ENCODE measurements around the gene RHEB. TPM values are rescaled to one million over a fixed set of nuclear protein-coding genes. Genes with fewer than 3 reads are reported as not detected.

RHEB gene
- total RNA-seq, 2 donors from 2014 or later = 44.9 to 91.0 TPM

DNA sequence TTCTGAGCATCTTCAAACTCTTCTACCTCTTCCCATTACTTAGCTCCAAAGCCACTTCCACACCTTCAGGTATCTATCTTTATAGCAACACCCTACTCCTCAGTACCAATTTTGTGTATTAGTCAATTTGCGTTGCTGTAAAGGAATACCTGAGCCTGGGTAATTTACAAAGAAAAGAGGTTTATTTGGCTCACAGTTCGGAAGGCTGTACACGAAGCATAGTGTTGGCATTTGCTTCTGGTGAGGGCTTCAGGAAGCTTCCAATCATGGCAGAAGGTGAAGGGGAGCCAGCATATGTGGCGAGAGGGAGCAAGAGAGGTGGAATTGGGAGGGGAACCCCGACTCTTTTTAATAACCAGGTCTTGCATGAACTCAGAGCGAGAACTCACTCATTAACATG, 62.2 kb downstream of the RHEB start:
- peaks cover 23% of the 10 kb centered on the region for H3K4me1 ChIP-seq
- no peaks in the 10 kb centered on the region for H3K27me3 ChIP-seq
- no peak overlapping the region for H3K4me3 ChIP-seq
- ATAC-seq = no peak
- intact Hi-C loops (cut with DNase I) = no loop called here
- no peaks in the 10 kb centered on the region for H3K9me3 ChIP-seq
- no peaks in the 10 kb centered on the region for H3K36me3 ChIP-seq (replicated peaks in 1 of 2; ENCODE audit: insufficient read depth in 1 of 2, low read depth in 2 of 2)
- no peak overlapping the region for H3K27ac ChIP-seq
- TF ChIP-seq POLR2A (IDR thresholded peaks at IDR 0.05) = no peak
- TF ChIP-seq CTCF (IDR thresholded peaks at IDR 0.05) = no peak
- WGBS, 2 donors = 85 to 96% methylated on average over 6 of the region's 6 CpGs
- DNase-seq = no peak

DNA sequence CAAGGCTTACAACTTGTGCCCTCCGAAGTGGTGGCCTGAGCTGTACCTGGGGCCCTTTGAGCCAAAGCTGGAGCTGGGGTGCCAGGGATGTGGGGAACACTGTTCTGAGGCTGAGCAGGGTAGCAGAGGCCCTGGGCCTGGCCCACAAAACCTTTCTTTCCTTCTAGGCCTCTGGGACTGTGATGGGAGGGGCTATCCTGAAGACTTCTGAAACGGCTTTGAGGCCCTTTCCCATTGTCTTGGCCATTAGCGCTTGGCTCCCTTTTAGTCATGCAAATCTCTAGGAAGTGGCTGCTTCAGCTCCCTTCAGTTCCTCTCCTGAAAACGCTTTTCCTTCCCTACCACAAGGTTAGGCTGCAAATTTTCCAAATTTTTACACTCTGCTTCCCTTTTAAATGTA, 62.9 kb downstream of the RHEB start:
- Histone ChIP-seq H3K27me3 (no peaks in the 10 kb centered on the region), H3K27ac (no peak overlapping the region), H3K4me1 (peaks cover 23% of the 10 kb centered on the region), H3K36me3 (replicated peaks in 1 of 2; ENCODE audit: insufficient read depth in 1 of 2, low read depth in 2 of 2) (no peaks in the 10 kb centered on the region), H3K4me3 (no peak overlapping the region), H3K9me3 (no peaks in the 10 kb centered on the region)
- intact Hi-C loops (cut with DNase I) = no loop called here
- 76 to 78% methylated on average over 4 of the region's 4 CpGs for WGBS, 2 donors
- no peak for TF ChIP-seq POLR2A (IDR thresholded peaks at IDR 0.05)
- DNase-seq (no peak), ATAC-seq (no peak)

- Histone ChIP-seq H3K9me3 (no peaks in the 10 kb centered on the region), H3K4me1 (peaks cover 23% of the 10 kb centered on the region), H3K4me3 (no peak overlapping the region), H3K27me3 (no peaks in the 10 kb centered on the region), H3K36me3 (replicated peaks in 1 of 2; ENCODE audit: insufficient read depth in 1 of 2, low read depth in 2 of 2) (no peaks in the 10 kb centered on the region), H3K27ac (no peak overlapping the region)
- ATAC-seq = no peak
- no peak for TF ChIP-seq CTCF (IDR thresholded peaks at IDR 0.05)
- no peak for TF ChIP-seq POLR2A (IDR thresholded peaks at IDR 0.05)
- DNase-seq = no peak
- intact Hi-C loops (cut with DNase I) = no loop called here
- 88 to 89% methylated on average over 5 of the region's 5 CpGs for WGBS, 2 donors
These were observed 63.4 kb downstream of the RHEB start for GRCh38 chr7:151456276-151456675.

GRCh38 chr7:151455690-151456089, 64.0 kb downstream of the RHEB start:
- WGBS, 2 donors = 89% methylated on average over 4 of the region's 4 CpGs
- DNase-seq (no peak), ATAC-seq (no peak)
- H3K36me3 ChIP-seq (replicated peaks in 1 of 2; ENCODE audit: insufficient read depth in 1 of 2, low read depth in 2 of 2) = no peaks in the 10 kb centered on the region
- no peaks in the 10 kb centered on the region for H3K9me3 ChIP-seq
- intact Hi-C loops (cut with DNase I) = no loop called here
- TF ChIP-seq POLR2A (IDR thresholded peaks at IDR 0.05) (no peak), CTCF (IDR thresholded peaks at IDR 0.05) (no peak)
- no peak overlapping the region for H3K4me3 ChIP-seq
- H3K27ac ChIP-seq = no peak overlapping the region
- H3K4me1 ChIP-seq = peaks cover 18% of the 10 kb centered on the region
- no peaks in the 10 kb centered on the region for H3K27me3 ChIP-seq

GRCh38 chr7:151454932-151455530, 64.7 kb downstream of the RHEB start:
- 76 to 91% methylated on average over 9 to 11 of the region's 15 CpGs for WGBS, 2 donors
- Histone ChIP-seq H3K27ac (no peak overlapping the region), H3K4me3 (no peak overlapping the region), H3K27me3 (no peaks in the 10 kb centered on the region), H3K4me1 (peaks cover 11% of the 10 kb centered on the region), H3K36me3 (replicated peaks in 1 of 2; ENCODE audit: insufficient read depth in 1 of 2, low read depth in 2 of 2) (no peaks in the 10 kb centered on the region), H3K9me3 (no peaks in the 10 kb centered on the region)
- DNase-seq = no peak
- ATAC-seq = no peak
- TF ChIP-seq POLR2A (IDR thresholded peaks at IDR 0.05) = no peak
- TF ChIP-seq CTCF (IDR thresholded peaks at IDR 0.05) = no peak
- intact Hi-C loops (cut with DNase I) = no loop called here

Data from body of pancreas (tissue), 4 donors.